HUES6 (cell line): ENCODE data around the gene FBN2.
"Not testable (repeated sequence)": the region's sequence is repeated elsewhere in the genome, so short reads cannot be mapped to it uniquely, and the experiment has no call there.

Experiments
- H3K27ac ChIP-seq: 2 replicates; pipeline ENCODE4 v1.7.0; 2013; ENCODE audit warnings: low read depth, mild to moderate bottlenecking, low read length, inconsistent platforms
- H3K27me3 ChIP-seq: 2 replicates; pipeline ENCODE4 v1.6.1; 2013; ENCODE audit warnings: low read length; ENCODE audit not compliant: control insufficient read depth, insufficient read depth
- H3K36me3 ChIP-seq: 2 replicates; pipeline ENCODE4 v1.6.1; 2013; ENCODE audit warnings: low read length; ENCODE audit not compliant: control insufficient read depth, insufficient read depth
- H3K4me1 ChIP-seq: 2 replicates; pipeline ENCODE4 v1.6.1; 2013; ENCODE audit warnings: low read length; ENCODE audit not compliant: control insufficient read depth, insufficient read depth
- H3K4me3 ChIP-seq: 2 replicates; pipeline ENCODE4 v1.5.1; 2013; ENCODE audit warnings: low read depth, low read length
- H3K9ac ChIP-seq: one replicate; pipeline ENCODE4 v1.6.1; 2013; ENCODE audit warnings: mild to moderate bottlenecking, low read length
- H3K9me3 ChIP-seq: 2 replicates; pipeline ENCODE4 v1.6.1; 2013; ENCODE audit warnings: low read depth, low read length; ENCODE audit not compliant: control insufficient read depth, insufficient read depth

The FBN2 gene

GRCh38 chr5:128341056-128341455, 197.0 kb downstream of the FBN2 start:
- peaks cover 46% of the 10 kb centered on the region; the same call in 1 of the 2 replicates for H3K36me3 ChIP-seq
- H3K9ac ChIP-seq: no peak overlapping the region
- no peaks in the 10 kb centered on the region for H3K4me1 ChIP-seq
- no peaks in the 10 kb centered on the region for H3K27me3 ChIP-seq
- H3K9me3 ChIP-seq: no peaks in the 10 kb centered on the region
- H3K27ac ChIP-seq: no peak overlapping the region
- no peak overlapping the region for H3K4me3 ChIP-seq

GRCh38 chr5:128340648-128341047, 197.4 kb downstream of the FBN2 start:
- Histone ChIP-seq H3K9me3 (no peaks in the 10 kb centered on the region), H3K36me3 (peaks cover 50% of the 10 kb centered on the region; the same call in 1 of the 2 replicates), H3K27ac (no peak overlapping the region), H3K9ac (no peak overlapping the region), H3K27me3 (no peaks in the 10 kb centered on the region), H3K4me1 (no peaks in the 10 kb centered on the region), H3K4me3 (no peak overlapping the region)

GRCh38 chr5:128339585-128339984, 198.5 kb downstream of the FBN2 start:
- Histone ChIP-seq H3K27me3 (no peaks in the 10 kb centered on the region), H3K27ac (no peak overlapping the region), H3K4me1 (no peaks in the 10 kb centered on the region), H3K9me3 (no peaks in the 10 kb centered on the region), H3K4me3 (no peak overlapping the region), H3K36me3 (peaks cover 55% of the 10 kb centered on the region; the same call in 1 of the 2 replicates), H3K9ac (no peak overlapping the region)

GRCh38 chr5:128338649-128339048, 199.4 kb downstream of the FBN2 start:
- no peaks in the 10 kb centered on the region for H3K4me1 ChIP-seq
- H3K36me3 ChIP-seq: peaks cover 62% of the 10 kb centered on the region
- no peak overlapping the region for H3K9ac ChIP-seq
- no peaks in the 10 kb centered on the region for H3K9me3 ChIP-seq
- no peak overlapping the region for H3K4me3 ChIP-seq
- H3K27me3 ChIP-seq: no peaks in the 10 kb centered on the region
- H3K27ac ChIP-seq: no peak overlapping the region

GRCh38 chr5:128335339-128335738, 202.7 kb downstream of the FBN2 start:
- H3K9me3 ChIP-seq: no peaks in the 10 kb centered on the region
- H3K27ac ChIP-seq: no peak overlapping the region
- no peak overlapping the region for H3K4me3 ChIP-seq
- H3K4me1 ChIP-seq: no peaks in the 10 kb centered on the region
- no peak overlapping the region for H3K9ac ChIP-seq
- peaks cover 62% of the 10 kb centered on the region for H3K36me3 ChIP-seq
- H3K27me3 ChIP-seq: no peaks in the 10 kb centered on the region

DNA sequence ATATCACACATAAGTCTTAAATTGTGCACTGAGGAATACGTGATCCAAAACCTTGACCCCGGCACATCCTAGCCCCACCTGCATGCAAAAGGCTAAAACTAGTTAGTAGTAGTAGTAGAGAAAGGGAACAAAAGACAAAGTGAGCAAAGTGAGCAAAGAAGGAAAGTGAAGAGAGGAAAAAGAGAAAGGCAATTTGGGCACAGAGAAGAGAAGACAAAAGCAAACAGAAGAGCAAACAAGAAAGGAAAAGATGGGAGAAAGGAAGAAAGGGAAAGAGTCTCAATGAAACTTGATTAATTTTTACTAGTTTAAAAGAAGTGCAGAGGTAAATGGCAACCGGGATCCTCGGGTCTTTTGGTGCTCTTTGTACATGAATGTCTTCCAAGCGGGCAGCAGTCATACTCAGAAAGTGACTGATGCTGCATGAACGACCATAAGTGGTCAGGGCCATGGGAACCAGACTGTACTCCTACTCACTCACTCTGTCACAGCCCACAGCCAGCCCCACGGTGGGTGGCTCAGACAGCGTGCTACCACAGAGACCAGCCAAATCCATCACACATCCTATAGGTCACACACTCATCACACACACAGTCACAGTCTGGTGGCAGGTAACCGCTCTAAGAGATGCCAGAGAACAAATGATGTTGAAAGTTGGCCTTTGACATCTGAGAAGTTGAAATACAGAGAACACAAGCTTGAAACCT, 203.9 kb downstream of the FBN2 start:
- peaks cover 71% of the 10 kb centered on the region for H3K36me3 ChIP-seq
- H3K9ac ChIP-seq: no peak overlapping the region
- no peak overlapping the region for H3K4me3 ChIP-seq
- H3K27ac ChIP-seq: no peak overlapping the region
- H3K9me3 ChIP-seq: no peaks in the 10 kb centered on the region
- H3K27me3 ChIP-seq: no peaks in the 10 kb centered on the region
- H3K4me1 ChIP-seq: no peaks in the 10 kb centered on the region

DNA sequence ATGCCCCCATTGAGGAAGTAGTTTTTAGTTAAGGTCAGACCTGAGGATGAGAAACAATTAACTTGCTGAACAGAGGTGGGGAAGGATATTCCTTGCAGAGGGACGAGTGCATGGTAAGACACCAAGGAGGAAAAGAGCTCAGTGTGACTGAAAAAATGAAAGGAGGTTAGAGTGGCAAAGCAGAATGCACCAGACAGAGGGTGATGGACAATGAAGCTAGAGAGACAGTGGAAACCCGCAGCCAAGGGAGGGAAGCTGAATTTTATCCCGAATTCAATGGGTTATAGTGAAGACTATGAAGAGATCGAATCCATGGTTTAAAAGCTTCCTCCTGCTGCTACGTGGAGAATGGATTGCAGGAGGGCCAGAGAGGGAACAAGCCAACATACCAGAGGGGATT, 206.8 kb downstream of the FBN2 start:
- Histone ChIP-seq H3K27me3 (no peaks in the 10 kb centered on the region), H3K4me3 (no peak overlapping the region), H3K27ac (no peak overlapping the region), H3K9me3 (no peaks in the 10 kb centered on the region), H3K36me3 (peaks cover 71% of the 10 kb centered on the region), H3K9ac (no peak overlapping the region), H3K4me1 (no peaks in the 10 kb centered on the region)

- H3K36me3 ChIP-seq: peaks cover 58% of the 10 kb centered on the region
- H3K4me1 ChIP-seq: no peaks in the 10 kb centered on the region
- no peaks in the 10 kb centered on the region for H3K9me3 ChIP-seq
- H3K9ac ChIP-seq: no peak overlapping the region
- no peak overlapping the region for H3K4me3 ChIP-seq
- no peak overlapping the region for H3K27ac ChIP-seq
- H3K27me3 ChIP-seq: no peaks in the 10 kb centered on the region
These were observed 208.6 kb downstream of the FBN2 start for GRCh38 chr5:128329386-128329939.

DNA sequence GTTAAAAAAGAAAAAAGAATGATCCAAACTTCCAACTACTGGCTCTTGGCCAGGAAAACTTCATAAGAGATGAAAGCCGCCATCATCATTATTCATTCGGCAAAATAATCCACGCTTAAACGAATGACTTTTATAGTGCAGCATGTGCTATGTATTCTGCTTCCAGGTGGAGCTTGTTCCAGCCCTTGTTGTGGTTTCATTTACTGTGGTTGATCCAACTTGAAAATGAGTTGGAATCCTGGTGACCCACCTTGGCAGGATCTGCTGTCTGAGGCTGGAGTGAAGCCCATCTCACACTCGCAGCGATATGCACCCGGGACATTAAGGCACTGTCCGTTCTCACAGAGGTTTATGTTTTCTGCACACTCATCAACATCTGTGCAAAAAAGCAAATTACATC, 209.6 kb downstream of the FBN2 start:
- Histone ChIP-seq H3K4me3 (no peak overlapping the region), H3K36me3 (peaks cover 48% of the 10 kb centered on the region; the same call in 1 of the 2 replicates), H3K27me3 (no peaks in the 10 kb centered on the region), H3K27ac (no peak overlapping the region), H3K9me3 (no peaks in the 10 kb centered on the region), H3K4me1 (no peaks in the 10 kb centered on the region), H3K9ac (no peak overlapping the region)

GRCh38 chr5:128328007-128328406, 210.0 kb downstream of the FBN2 start:
- no peak overlapping the region for H3K9ac ChIP-seq
- no peak overlapping the region for H3K27ac ChIP-seq
- H3K4me3 ChIP-seq: no peak overlapping the region
- H3K36me3 ChIP-seq: peaks cover 48% of the 10 kb centered on the region; the same call in 1 of the 2 replicates
- no peaks in the 10 kb centered on the region for H3K9me3 ChIP-seq
- no peaks in the 10 kb centered on the region for H3K4me1 ChIP-seq
- H3K27me3 ChIP-seq: no peaks in the 10 kb centered on the region

DNA sequence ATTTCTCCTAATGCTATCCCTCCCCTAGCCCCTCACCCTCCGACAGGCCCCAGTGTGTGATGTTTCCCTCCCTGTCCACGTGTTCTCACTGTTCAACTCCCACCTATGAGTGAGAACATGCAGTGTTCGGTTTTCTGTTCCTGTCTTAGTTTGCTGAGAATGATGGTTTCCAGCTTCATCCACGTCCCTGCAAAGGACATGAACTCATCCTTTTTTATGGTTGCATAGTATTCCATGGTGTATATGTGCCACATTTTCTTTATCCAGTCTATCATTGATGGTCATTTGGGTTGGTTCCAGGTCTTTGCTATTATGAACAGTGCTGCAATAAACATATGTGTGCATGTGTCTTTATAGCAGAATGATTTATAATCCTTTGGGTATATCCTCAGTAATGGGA, 216.6 kb downstream of the FBN2 start:
- H3K4me3 ChIP-seq, H3K27me3 ChIP-seq, H3K9me3 ChIP-seq, H3K27ac ChIP-seq, H3K9ac ChIP-seq, H3K4me1 ChIP-seq, H3K36me3 ChIP-seq: not testable (repeated sequence)
